HG02588 (cell line): ENCODE data around the gene IRS1.

Experiments used
- ATAC-seq: cut with Tn5 transposase; IDR thresholded peaks from one replicate; pipeline ENCODE4 v1.9.1; 2021; ENCODE audit warnings: mild to moderate bottlenecking, moderate library complexity; ENCODE audit not compliant: unreplicated experiment

IRS1 gene

DNA sequence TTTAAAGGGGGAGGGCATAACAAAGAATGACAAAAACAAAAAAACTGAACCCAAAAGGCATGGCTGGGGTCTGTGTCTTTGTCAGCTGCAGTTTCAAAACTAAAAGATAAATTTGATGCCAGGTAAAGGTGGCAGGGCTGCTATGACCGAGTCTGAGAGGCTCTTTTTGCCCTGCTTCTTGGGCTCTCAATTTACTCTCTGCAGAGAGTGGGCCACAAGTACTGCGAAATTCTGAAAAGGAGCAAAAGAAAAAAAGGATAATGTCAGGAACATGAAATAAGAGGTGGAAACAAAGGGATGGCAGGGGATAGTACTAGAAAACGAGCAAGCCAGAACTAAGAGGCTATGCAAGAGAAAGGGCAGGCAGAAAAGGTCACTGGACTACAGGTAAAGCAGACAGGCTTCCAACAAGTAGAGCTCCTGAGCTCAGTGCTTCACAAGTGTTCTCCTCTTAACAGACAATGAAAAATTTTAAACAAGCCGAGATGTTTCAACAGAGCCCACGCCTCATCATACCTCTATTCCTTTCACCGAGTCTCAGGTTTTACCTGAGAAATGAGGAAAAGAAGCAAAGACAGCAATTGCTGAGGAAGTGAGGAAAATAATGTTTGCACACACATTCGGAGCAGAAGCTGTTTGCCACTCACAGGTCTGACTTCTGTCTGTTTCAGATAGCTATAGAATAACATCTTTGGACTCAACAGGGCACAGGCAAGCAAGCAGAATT lies 7.3 kb downstream of the IRS1 start:
- ATAC-seq = no peak

DNA sequence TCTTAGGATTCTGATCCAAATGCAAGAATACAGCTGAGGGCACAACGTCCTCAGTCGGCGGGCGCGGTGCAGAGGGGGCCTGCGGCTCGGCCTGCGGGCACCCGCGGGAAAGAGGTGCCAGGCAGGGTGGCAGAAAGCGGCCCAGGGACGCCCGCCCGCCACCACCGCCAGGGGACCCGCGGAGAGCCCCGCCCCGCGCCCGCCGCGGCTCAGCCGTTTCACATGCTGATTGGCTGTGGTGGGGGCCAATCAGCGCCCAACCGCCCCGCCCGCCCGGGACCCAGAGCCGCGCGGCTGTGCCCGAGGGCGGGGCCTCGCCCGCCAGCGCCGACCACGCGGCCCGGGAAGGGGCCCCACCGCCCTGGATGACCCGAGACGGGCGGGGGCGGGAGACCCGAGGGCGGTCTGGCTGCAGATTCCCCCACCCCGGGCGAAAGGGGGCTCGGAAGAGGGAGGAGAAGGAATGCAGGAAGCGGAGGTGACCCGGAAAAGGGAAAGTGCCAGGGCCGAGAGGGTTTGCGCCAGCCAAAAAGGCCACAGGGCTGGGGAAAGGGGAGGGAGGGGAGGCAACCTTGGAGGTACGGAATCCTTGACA lies 8.0 kb downstream of the IRS1 start:
- peak; percentile 97 for ATAC-seq

GRCh38 chr2:226791056-226791486 lies 8.5 kb downstream of the IRS1 start:
- peak; percentile 41 for ATAC-seq

- ATAC-seq = no peak
These were observed 9.2 kb downstream of the IRS1 start for GRCh38 chr2:226790431-226790830.

GRCh38 chr2:226790011-226790410 lies 9.6 kb downstream of the IRS1 start:
- ATAC-seq = no peak

- no peak for ATAC-seq
These were observed 10.6 kb downstream of the IRS1 start for GRCh38 chr2:226788881-226789490.

GRCh38 chr2:226788064-226788463 lies 11.6 kb downstream of the IRS1 start:
- ATAC-seq = no peak

- no peak for ATAC-seq
These were observed 15.7 kb downstream of the IRS1 start for GRCh38 chr2:226783885-226784284.

- no peak for ATAC-seq
These were observed 17.4 kb downstream of the IRS1 start for GRCh38 chr2:226782092-226782713.

DNA sequence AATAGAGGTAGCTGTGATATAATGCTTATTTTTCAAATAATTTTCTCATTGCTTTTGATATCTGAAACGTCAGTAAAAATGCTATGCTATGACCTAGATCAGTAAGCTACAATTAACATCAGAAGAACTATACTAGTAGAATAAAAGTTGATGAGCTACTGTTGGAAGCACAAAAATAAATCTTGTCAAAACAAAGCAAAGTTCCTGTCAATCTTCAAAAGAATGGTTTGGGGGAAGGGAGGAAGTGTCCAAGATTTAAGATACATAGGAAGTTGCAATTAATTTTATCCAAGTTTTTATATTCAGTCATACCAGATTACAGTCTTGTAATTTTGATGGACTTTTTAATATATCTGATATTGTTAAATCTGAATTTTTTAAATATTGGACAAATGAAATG lies 19.2 kb downstream of the IRS1 start:
- ATAC-seq = no peak

GRCh38 chr2:226777611-226778010 lies 22.0 kb downstream of the IRS1 start:
- no peak for ATAC-seq

GRCh38 chr2:226776104-226776503 lies 23.5 kb downstream of the IRS1 start:
- no peak for ATAC-seq

- no peak for ATAC-seq
These were observed 24.5 kb downstream of the IRS1 start for GRCh38 chr2:226775032-226775509.

- peak; percentile 30 for ATAC-seq
These were observed 26.3 kb downstream of the IRS1 start for GRCh38 chr2:226773291-226773690.

GRCh38 chr2:226772389-226773179 lies 27.0 kb downstream of the IRS1 start:
- peak; percentile 97 for ATAC-seq

DNA sequence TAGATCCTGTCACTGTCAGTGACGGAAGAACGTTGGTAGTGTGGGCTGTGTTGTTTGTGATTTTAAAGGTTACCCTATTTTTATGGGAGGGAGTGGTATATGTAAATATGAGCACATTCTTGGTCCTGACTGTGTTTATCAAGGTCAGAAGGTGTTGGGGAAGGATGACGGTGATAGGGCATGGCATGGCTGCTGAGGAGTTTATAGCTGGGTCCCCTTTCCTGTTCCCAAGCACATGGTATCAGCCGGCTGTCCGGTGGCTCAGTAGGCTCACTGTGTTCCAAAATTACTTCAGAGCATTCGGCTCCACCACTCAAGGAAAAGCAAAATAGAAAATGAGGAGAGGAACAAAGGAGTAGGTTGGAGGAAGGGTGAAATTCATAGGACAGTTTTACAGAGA lies 28.6 kb downstream of the IRS1 start:
- no peak for ATAC-seq

GRCh38 chr2:226767056-226767813 lies 32.4 kb downstream of the IRS1 start:
- ATAC-seq = no peak

DNA sequence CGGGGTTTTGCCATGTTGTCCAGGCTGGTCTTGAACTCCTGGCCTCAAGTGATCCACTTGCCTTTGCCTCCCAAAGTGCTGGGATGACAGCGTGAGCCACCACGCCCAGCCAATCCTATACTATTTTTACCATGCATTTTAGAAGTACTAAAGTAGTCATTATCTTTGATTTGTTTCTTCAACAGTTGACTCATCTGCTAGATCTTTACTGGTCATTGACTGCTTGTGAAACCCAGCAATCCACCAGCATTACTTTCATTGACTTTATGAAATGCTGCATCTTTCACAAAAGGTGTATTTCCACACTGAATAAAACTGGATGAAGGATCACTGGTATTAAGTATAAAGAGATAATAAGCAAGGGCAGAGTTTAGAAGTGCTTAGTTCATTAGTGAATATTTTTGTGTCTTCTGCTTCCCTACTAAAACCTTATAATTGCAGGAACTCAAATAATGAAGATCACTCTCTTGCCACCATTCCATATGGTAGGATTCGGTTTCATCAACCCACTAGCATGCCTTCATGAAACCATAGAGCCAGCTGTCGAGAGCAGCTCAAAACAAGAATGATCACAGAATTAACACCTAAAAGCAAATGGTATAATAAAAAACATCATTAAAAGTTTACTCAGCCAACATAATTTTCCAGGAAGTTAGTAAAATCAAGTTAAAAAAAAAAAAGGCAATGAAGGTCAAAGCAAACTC lies 33.1 kb downstream of the IRS1 start:
- no peak for ATAC-seq

DNA sequence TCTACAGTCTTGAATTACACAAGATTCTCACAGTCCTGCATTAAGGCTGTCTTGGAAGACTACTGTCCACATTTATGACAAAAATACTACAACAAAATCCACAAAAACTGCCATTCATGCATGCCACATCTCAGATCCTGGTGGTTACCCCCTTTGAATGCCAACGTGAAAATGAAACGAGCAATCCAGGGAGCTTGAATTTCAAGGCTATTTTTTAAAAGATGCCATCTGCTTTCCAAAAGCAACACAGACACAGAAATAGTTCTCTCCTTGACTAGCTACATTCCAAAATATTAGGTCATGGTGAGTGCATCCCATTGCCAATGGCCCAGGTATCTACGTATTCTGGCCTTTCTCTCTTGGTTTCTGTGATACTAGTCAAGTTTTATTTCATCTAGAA lies 36.3 kb downstream of the IRS1 start:
- ATAC-seq = no peak

GRCh38 chr2:226761195-226761583 lies 38.4 kb downstream of the IRS1 start:
- no peak for ATAC-seq
